GM04503 (cell line): ENCODE data around the gene CCNY.
A peak's percentile ranks its signal among the peaks of the same experiment; 100 is the strongest.

Experiments
- DNase-seq: peaks from one replicate; pipeline ENCODE4 v3.0.0-alpha.2; 2012; ENCODE audit warnings: low read depth

CCNY gene

DNA sequence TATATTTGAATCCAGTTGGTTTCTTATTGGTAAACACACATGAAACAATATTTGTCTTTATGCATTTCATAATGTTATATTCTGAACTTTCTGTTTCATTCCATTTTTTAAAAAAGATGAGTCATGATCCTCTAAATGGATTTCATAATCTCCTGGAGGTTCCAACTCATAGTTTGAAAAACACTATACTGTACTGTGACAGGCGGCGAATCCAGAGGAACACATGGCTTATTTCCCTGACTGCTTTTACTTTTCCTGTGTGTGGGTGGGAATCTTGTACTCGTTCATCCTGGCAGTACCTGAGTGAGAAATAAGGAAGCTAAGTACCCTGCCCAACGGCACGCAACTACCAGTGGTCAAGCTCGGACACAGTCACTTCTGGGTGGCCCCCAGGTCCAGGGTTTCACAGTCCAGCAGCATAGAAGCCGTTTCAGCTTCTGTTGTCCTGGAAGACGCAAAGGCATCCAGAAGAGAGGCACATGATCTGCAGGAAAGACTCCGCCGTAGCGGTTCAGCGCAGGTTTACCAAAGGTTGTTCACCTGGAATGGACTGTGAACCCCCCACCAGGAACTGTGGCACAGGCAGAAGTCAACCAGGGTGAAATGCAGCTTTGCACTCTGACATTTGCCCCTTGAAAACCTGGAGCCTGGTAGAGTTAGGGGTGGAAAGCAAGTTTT is 117.7 kb downstream of the CCNY start:
- peak; percentile 16 for DNase-seq

DNA sequence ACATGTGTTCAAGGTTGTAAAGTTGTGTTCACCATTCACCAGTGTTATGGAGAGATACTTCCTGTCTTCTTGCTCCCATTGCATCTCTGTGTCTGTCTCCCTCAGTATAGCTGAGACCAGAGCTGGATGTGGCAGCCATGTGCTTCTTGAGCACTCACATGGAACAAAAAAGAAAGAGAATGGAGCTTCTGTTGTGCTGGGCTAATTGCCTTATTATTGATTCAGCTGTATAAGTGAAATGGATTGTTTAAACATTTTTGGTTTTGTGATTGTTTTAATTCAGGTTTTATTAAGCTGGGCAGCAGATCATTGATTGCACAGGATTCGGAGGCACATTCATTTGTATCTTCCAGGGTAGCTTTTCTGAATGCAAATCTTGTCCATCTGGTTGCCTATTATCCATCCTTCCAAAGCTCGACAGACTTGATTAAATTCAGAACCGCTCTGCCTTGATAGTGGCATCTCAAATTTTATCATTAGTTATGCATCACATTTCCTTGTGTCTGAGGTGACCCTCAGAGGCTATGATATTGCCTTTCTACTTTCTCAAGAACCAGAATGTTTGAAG is 119.9 kb downstream of the CCNY start:
- DNase-seq = no peak

- no peak for DNase-seq
Measured at GRCh38 chr10:35456784-35457183, 120.5 kb downstream of the CCNY start.

DNA sequence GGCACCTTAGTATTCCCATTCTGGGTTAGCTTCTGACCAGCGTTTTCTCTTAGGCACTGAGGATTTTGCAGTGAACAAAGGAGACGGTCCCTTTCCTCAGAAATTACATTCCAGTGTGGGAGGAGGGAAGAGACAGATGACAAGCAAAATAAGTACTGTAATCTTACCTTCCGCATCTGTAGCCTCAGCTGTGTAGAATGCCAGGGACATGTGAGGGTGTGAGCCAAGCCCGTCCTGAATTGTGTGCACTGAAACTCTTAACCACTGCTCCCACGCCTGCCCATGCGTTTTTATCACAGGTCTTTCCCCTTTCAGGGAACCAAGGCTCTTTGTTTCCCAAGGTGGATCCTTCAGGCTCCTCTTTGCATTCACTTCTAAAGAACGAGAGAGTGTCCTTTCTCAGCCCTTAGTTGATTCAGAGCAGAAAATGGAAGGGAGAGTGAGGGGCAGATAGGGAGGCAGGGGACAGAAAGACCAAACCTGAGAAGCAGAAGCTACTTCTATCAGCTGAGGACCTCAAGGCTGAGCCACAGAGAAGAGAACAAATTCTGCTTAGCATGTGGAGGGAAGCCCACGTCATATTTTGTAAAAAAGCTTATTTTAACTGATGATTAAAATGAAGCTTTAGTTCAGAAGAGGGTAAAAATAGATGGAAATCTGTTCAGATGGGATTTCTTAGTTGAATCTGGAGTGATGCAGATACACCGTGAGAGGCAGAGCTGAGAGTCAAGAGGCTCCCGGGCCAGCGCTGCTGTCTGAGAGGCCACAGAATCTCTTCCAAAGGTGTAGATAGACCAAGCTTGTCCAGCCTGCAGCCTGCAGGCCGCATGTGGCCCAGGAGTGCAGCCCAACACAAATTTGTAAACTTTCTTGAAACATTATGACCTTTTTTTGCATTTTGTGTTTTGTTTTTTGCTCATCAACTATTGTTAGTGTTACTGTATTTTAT is 122.5 kb downstream of the CCNY start:
- no peak for DNase-seq

GRCh38 chr10:35459449-35459847 is 123.1 kb downstream of the CCNY start:
- no peak for DNase-seq

GRCh38 chr10:35460852-35461460 is 124.6 kb downstream of the CCNY start:
- no peak for DNase-seq

GRCh38 chr10:35462491-35462934 is 126.2 kb downstream of the CCNY start:
- no peak for DNase-seq

DNA sequence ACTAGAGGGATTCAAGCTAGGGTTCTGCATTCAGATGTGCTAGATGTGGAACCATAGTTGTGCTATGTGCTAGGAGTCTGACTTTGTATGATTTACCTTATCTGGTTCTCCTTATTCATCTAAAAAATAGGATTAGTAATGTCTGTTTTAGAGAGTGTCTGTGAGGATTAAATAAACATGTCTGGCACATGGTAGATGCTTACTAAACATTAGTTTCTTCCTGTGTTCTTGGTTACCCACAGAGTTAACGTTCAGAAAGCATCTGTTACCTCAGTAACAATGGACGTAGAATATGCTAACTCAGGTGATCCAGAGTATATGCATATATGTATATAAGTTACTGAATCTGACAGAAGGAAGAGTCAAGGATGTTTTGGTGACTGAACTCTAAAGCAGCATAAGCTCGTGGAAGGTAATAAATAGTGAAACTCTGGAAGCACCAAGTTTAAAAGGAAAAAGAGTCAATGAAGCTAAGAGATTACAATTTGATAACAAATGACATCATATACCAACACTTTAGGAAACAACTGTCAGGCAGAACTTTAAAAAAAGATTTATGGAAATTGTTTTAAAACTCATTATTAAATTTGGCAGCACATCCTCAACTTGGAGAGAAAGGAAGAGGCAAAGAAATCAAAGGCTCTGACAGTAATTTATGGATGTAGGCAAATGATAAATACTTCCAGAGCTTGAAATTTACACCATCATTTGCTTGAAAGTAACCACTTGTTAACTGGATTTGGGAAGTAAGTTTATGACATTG is 127.0 kb downstream of the CCNY start:
- no peak for DNase-seq

GRCh38 chr10:35463878-35464277 is 127.6 kb downstream of the CCNY start:
- no peak for DNase-seq

DNA sequence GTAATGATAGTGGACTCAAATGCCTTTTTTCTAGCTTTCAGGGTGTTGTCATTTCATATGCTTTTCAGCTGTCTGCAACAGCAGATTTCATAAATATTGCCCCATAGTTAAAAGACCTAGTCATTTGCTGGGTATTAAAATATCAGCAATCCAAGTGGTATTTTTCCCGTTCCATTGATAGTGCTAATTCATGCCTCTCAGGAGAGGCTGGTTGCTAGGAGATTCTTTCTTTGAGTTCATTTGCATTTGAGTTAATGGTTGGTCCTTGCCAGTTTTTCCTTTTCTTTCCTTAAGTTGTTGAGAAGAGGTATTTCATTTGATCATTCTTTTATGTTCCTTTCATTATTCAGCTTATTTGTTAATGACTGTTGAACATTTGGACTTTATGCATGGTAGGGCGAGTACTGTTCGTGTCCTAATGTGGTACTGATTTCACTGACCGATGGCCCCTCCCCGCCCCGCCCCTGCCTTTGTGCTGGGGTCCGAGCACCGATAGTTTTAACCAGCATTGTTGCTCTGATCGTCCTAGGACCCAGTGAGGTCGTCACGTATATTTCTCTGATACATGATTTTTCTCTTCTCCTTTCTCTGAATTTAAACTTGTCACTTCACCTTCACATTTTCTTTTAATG is 128.6 kb downstream of the CCNY start:
- peak; percentile 30 for DNase-seq

DNA sequence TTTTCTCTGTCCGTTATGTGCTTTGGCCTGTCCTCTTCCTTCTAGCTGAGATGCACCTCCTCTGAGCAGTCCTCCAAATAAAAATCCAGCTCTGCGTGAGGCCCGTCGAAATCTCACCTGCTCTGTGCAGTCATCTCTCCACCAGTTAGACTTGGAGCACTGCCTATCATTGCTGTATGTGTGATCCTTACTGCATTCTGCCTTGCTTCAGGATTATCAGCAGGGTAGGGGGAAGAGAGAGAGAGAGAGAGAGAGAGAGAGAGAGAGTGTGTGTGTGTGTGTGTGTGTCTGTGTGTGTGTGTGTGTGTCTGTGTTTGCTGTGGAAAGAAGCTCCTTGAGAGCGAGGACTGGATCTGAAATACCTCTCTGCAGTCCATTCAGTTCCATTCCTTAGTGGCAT is 129.4 kb downstream of the CCNY start:
- no peak for DNase-seq

DNA sequence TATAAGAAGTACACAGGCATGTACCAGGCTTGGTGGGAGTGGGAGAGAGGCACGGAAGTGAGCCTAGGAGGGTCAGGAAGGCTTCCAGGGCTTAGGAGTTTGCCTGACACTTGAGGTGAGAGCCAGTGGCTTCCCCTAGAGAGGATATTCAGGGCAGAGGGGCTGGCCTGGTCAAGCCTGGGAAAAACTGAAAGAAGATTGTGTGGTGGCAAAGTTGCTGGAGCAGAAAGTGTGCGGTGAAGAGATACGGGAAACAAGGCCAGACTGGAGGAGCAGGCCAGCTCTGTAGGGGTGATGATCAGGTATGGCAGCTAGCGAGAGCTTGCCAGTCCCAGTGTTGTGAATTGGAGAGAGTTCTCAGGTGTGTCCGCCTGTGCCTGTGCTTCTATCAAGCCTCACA is 129.9 kb downstream of the CCNY start:
- DNase-seq = no peak

DNA sequence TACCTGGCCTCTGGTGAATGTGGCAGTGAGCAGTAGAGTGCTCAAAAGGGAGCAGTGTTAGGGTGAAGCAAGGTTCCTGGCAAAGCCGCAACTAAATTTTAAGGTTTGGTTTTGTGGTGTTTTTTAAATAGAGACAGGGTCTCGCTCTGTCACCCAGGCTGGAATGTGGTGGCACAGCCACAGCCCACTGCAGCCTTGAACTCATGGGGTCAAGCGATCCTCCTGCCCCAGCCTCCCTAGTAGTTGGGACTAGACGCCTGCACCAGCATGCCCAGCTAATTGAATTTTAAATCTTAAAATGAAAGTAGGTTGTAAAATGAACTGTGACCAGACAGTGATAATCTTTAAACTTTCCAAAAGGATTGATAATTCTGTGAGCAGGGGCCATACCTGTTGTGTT is 130.4 kb downstream of the CCNY start:
- no peak for DNase-seq

GRCh38 chr10:35467186-35467585 is 130.9 kb downstream of the CCNY start:
- DNase-seq = no peak

- DNase-seq = no peak
Measured at GRCh38 chr10:35470248-35470924, 134.1 kb downstream of the CCNY start.

- no peak for DNase-seq
Measured at GRCh38 chr10:35470925-35471315, 134.6 kb downstream of the CCNY start.

- DNase-seq = no peak
Measured at GRCh38 chr10:35471435-35471834, 135.1 kb downstream of the CCNY start.

- DNase-seq = no peak
Measured at GRCh38 chr10:35480142-35480541, 143.8 kb downstream of the CCNY start.

GRCh38 chr10:35481413-35481812 is 145.1 kb downstream of the CCNY start:
- DNase-seq = no peak

DNA sequence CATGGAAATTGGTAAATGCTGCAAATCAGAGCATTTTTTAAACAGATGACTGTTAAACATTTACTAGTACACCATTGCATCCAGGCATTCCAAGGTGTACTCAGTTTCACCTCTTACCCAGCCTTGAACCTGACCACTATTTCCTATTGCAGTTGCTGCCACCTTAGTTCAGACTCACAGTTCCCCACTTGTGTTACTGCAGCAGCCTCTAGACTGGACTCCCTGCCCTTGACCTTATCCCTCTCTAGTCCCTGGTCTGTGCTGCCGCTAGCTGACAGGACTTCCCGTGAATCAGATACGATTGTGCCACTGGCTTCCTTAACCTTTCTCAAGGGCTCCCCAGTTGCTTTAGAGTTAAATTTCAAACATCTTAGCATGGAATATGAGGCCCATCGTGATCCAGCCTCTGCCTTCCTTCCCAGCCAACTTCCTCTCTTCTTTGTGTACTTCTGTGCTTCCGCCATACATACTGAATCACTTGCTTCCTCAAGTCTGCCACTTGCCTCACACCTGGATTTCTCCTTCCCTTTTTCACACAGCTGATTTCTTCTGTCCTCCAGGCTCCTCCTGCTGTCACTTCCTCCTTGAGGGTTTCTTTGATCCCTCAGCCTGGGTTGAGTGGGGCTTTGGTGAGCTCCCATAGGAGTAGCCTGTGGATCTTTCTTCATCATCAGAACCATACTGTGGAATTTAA is 150.1 kb downstream of the CCNY start:
- no peak for DNase-seq
